Right renal pelvis (tissue), 4 donors: ENCODE results near the gene SNORC. TPM values are rescaled to one million over a fixed set of nuclear protein-coding genes. Genes with fewer than 3 reads are reported as not detected.

ENCODE experiments used
- DNase-seq, 4 donors: peaks; one replicate each; pipeline ENCODE4 v3.0.0-alpha.2; 2013; ENCODE audit warnings: low read depth in 4 of 4, low spot score in 3 of 4, missing footprints in 1 of 4
- polyA plus RNA-seq, 4 donors: library from polyadenylated mRNA; unstranded; fragments of 120-200 nt; gene quantifications; one replicate each; pipeline ENCODE4 v1.2.1, GENCODE V29; 2013; ENCODE audit not compliant: insufficient read length in 4 of 4

The SNORC gene
- polyA plus RNA-seq, 4 donors: 1.3 to 2.7 (median 2.2) TPM

GRCh38 chr2:232920055-232920454 is 50.0 kb downstream of the SNORC start:
- no peak for DNase-seq

GRCh38 chr2:232920760-232921159 is 50.7 kb downstream of the SNORC start:
- no peak for DNase-seq

- no peak for DNase-seq
These were observed 54.4 kb downstream of the SNORC start for GRCh38 chr2:232924433-232924832.

GRCh38 chr2:232925153-232925820 is 55.2 kb downstream of the SNORC start:
- no peak for DNase-seq

GRCh38 chr2:232925821-232926156 is 55.7 kb downstream of the SNORC start:
- DNase-seq: no peak

- no peak for DNase-seq
These were observed 56.4 kb downstream of the SNORC start for GRCh38 chr2:232926431-232926939.

- DNase-seq: no peak
These were observed 57.1 kb downstream of the SNORC start for GRCh38 chr2:232927032-232927792.

GRCh38 chr2:232927793-232928550 is 57.9 kb downstream of the SNORC start:
- DNase-seq: no peak

Other genes starting within 250 kb of the SNORC start
- 10 to 100 TPM; 61.8 to 96.1 (median 87.6) TPM for gene EFHD1, start 236.7 kb upstream of the SNORC start, polyA plus RNA-seq
- gene GIGYF2, start 172.9 kb upstream of the SNORC start, polyA plus RNA-seq: 10 to 100 TPM; 57.9 to 69.3 (median 66.4) TPM
- 1 to 10 TPM; 2.2 to 4.7 (median 2.9) TPM for gene KCNJ13, start 93.7 kb upstream of the SNORC start, polyA plus RNA-seq
- 1 to 10 TPM; 1.0 to 2.8 (median 2.2) TPM for gene NGEF, start 143.0 kb downstream of the SNORC start, polyA plus RNA-seq
- gene NEU2, start 162.4 kb downstream of the SNORC start, polyA plus RNA-seq: not detected
- gene INPP5D, start 190.1 kb downstream of the SNORC start, polyA plus RNA-seq: 10 to 100 TPM in 1 of 4 donors, 1 to 10 TPM in 3; 5.4 to 10.7 (median 6.9) TPM